AG09319 (cell line): Measurements from ENCODE around the gene TBC1D23.
"Not testable (repeated sequence)": the region's sequence is repeated elsewhere in the genome, so short reads cannot be mapped to it uniquely, and the experiment has no call there.

Experiments
- DNase-seq: peaks from one replicate; pipeline ENCODE4 v3.0.0-alpha.2; 2010; ENCODE audit warnings: low read depth; ENCODE audit errors: extremely low read depth
- CTCF ChIP-seq: IDR thresholded peaks from 2 replicates; pipeline ENCODE4 v1.5.1; 2011; ENCODE audit warnings: low read depth, mild to moderate bottlenecking, inconsistent platforms, low read length, moderate library complexity

Gene TBC1D23

GRCh38 chr3:100257586-100257985, 3.2 kb upstream of the TBC1D23 start:
- no peak for TF ChIP-seq CTCF

GRCh38 chr3:100260081-100260684, 609 bp upstream of the TBC1D23 start:
- no peak for DNase-seq
- no peak; the same call in 1 of the 2 replicates for TF ChIP-seq CTCF

More at GRCh38 chr3:100257586-100257985, 3.2 kb upstream of the TBC1D23 start:
- DNase-seq: no peak

- no peak for TF ChIP-seq CTCF
- DNase-seq: no peak
Measured at GRCh38 chr3:100261485-100261903, 702 bp downstream of the TBC1D23 start.

GRCh38 chr3:100262925-100263324, 2.1 kb downstream of the TBC1D23 start:
- not testable (repeated sequence) for DNase-seq

GRCh38 chr3:100263583-100263982, 2.8 kb downstream of the TBC1D23 start:
- DNase-seq: no peak
- TF ChIP-seq CTCF: no peak

GRCh38 chr3:100264242-100264641, 3.5 kb downstream of the TBC1D23 start:
- TF ChIP-seq CTCF: no peak
- DNase-seq: no peak

- no peak for DNase-seq
- no peak for TF ChIP-seq CTCF
Measured at GRCh38 chr3:100265016-100265415, 4.2 kb downstream of the TBC1D23 start.

GRCh38 chr3:100266531-100266930, 5.7 kb downstream of the TBC1D23 start:
- DNase-seq: no peak
- TF ChIP-seq CTCF: no peak
